ENCODE data around the gene MTHFD2.

MTHFD2 gene

DNA sequence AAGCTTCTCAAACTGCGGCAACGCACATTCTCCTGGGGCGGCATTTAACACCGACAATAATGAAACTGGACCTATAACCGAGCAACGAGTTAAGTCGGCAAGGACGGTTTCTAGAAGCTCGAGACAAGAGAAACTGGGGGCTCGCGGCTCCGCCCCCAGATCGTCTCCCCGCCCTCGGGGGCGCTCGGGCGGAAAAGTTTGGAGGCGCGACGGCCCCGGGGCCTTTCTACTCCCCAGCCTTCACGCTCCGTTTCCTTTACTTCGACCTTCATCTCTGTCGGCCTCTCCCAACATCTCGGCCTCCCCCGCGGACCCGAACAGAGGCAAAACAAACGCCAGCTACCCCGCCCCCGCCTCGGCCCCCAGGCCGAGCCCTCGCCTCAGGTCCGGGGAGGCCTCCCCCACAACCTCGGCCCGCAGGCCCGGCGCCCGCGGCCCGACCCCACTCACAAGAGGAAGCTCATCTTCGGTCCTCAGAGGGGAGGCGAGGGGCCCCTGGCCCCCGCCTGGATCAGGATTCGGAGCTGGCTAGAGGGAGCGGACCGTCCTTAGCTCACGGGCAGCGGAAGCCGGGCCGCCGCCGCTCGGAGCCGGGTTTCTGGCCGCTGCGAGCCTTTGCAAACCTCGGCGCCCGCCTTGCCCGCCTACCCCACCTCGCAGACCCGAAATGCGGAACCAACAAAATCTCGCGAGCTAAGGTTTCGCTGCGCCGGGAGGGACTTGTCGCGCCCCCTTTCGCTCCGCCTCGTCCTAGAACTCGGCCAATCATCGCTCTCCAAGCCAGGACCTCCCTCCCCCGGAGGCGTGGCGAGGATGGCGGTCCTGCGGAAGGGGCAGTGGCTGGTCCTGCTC, 20.0 kb upstream of the MTHFD2 start, which contains the start of gene MOB1A:
MOB1A (minus strand) TSS at position 669 of the 852 bp plus-strand sequence; CDS start at position 464, 205 bp downstream.
- Histone ChIP-seq H3K27ac (ENCODE audit: extremely low read depth, low read depth, low read length) (peak within 1 kb of the TSS; percentile 88), H3K36me3 (ENCODE audit: control insufficient read depth in 2 of 2, insufficient read depth in 1 of 2, low read length in 2 of 2) (peaks cover 4 to 13% of the 10 kb centered on the region in 2 experiments; a peak in 2 of 3 replicates), H3K4me1 (ENCODE audit: control insufficient read depth, insufficient read depth, low read length) (no peaks in the 10 kb centered on the region), H3K4me3 (ENCODE audit: low read depth, low read length) (peak within 1 kb of the TSS; percentile 86), H3K9me3 (ENCODE audit: control insufficient read depth, insufficient read depth, low read depth, low read length) (no peaks in the 10 kb centered on the region)
- POLR2A ChIA-PET: interaction anchor here (0.5 to 2.6 kb wide), 23 partner anchors 9 to 476 kb away, joined by 3 to 52 read pairs (median 5); partner anchors contain the start of genes MTHFD2, RTKN, SEMA4F and STAMBP
- CTCF ChIA-PET: interaction anchor here (0.7 to 2.2 kb wide), 6 partner anchors 12 to 354 kb away, joined by 3 to 9 read pairs (median 4); partner anchors contain the start of gene MTHFD2
- TF ChIP-seq KLF8 (tag by site-specific recombination; IDR thresholded peaks at IDR 0.05): no peak; the same call in 1 of the 2 replicates
- TF ChIP-seq ZEB2 (tag by site-specific recombination; IDR thresholded peaks at IDR 0.05): no peak
- no peak for TF ChIP-seq ZNF169 (tag by site-specific recombination; IDR thresholded peaks at IDR 0.05)
- TF ChIP-seq ZNF416 (tag by site-specific recombination; IDR thresholded peaks at IDR 0.05): no peak
- TF ChIP-seq ZNF48 (tag by site-specific recombination; IDR thresholded peaks at IDR 0.05): no peak
- TF ChIP-seq ZNF404 (tag by site-specific recombination; IDR thresholded peaks at IDR 0.05): no peak
- no peak for TF ChIP-seq ZNF266 (tag by site-specific recombination; IDR thresholded peaks at IDR 0.05; ENCODE audit: low read depth)
- no peak for TF ChIP-seq GLI4 (tag by site-specific recombination; IDR thresholded peaks at IDR 0.05)
- no peak for TF ChIP-seq ZNF112 (tag by site-specific recombination; IDR thresholded peaks at IDR 0.05)
- TF ChIP-seq ZNF776 (tag by site-specific recombination; IDR thresholded peaks at IDR 0.05; ENCODE audit: borderline replicate concordance): no peak
- no peak for TF ChIP-seq MEIS1 (CRISPR knock-in tag; IDR thresholded peaks at IDR 0.05; ENCODE audit: borderline replicate concordance)
- TF ChIP-seq FEZF1 (tag by site-specific recombination; IDR thresholded peaks at IDR 0.05): no peak
- no peak for TF ChIP-seq ZNF629 (tag by site-specific recombination; IDR thresholded peaks at IDR 0.05)
- no peak for TF ChIP-seq ZNF223 (tag by site-specific recombination; IDR thresholded peaks at IDR 0.05)
- no peak; the same call in 1 of the 2 replicates for TF ChIP-seq ZNF610 (tag by site-specific recombination; IDR thresholded peaks at IDR 0.05; ENCODE audit: borderline replicate concordance)
- no peak for TF ChIP-seq ZNF571 (tag by site-specific recombination; IDR thresholded peaks at IDR 0.05)
- TF ChIP-seq GLIS1 (tag by site-specific recombination; IDR thresholded peaks at IDR 0.05): peak; percentile 74
- TF ChIP-seq, protein P1, sequence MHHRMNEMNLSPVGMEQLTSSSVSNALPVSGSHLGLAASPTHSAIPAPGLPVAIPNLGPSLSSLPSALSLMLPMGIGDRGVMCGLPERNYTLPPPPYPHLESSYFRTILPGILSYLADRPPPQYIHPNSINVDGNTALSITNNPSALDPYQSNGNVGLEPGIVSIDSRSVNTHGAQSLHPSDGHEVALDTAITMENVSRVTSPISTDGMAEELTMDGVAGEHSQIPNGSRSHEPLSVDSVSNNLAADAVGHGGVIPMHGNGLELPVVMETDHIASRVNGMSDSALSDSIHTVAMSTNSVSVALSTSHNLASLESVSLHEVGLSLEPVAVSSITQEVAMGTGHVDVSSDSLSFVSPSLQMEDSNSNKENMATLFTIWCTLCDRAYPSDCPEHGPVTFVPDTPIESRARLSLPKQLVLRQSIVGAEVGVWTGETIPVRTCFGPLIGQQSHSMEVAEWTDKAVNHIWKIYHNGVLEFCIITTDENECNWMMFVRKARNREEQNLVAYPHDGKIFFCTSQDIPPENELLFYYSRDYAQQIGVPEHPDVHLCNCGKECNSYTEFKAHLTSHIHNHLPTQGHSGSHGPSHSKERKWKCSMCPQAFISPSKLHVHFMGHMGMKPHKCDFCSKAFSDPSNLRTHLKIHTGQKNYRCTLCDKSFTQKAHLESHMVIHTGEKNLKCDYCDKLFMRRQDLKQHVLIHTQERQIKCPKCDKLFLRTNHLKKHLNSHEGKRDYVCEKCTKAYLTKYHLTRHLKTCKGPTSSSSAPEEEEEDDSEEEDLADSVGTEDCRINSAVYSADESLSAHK (tag by site-specific recombination; IDR thresholded peaks at IDR 0.05): peak; percentile 96
- no peak for TF ChIP-seq ZNF777 (tag by site-specific recombination; IDR thresholded peaks at IDR 0.05; ENCODE audit: borderline replicate concordance)
- TF ChIP-seq, protein P2, sequence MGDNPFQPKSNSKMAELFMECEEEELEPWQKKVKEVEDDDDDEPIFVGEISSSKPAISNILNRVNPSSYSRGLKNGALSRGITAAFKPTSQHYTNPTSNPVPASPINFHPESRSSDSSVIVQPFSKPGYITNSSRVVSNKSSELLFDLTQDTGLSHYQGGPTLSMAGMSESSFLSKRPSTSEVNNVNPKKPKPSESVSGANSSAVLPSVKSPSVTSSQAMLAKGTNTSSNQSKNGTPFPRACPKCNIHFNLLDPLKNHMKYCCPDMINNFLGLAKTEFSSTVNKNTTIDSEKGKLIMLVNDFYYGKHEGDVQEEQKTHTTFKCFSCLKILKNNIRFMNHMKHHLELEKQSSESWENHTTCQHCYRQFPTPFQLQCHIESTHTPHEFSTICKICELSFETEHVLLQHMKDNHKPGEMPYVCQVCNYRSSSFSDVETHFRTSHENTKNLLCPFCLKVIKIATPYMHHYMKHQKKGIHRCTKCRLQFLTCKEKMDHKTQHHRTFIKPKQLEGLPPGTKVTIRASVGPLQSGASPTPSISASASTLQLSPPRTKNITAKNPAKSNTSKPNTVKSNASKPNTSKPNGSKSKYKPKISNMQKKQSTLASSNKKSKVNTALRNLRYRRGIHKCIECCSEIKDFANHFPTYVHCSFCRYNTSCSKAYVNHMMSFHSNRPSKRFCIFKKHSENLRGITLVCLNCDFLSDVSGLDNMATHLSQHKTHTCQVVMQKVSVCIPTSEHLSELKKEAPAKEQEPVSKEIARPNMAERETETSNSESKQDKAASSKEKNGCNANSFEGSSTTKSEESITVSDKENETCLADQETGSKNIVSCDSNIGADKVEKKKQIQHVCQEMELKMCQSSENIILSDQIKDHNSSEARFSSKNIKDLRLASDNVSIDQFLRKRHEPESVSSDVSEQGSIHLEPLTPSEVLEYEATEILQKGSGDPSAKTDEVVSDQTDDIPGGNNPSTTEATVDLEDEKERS (tag by site-specific recombination; IDR thresholded peaks at IDR 0.05): no peak
- TF ChIP-seq YY1 (tag by site-specific recombination; IDR thresholded peaks at IDR 0.05): no peak
- TF ChIP-seq, protein P3, sequence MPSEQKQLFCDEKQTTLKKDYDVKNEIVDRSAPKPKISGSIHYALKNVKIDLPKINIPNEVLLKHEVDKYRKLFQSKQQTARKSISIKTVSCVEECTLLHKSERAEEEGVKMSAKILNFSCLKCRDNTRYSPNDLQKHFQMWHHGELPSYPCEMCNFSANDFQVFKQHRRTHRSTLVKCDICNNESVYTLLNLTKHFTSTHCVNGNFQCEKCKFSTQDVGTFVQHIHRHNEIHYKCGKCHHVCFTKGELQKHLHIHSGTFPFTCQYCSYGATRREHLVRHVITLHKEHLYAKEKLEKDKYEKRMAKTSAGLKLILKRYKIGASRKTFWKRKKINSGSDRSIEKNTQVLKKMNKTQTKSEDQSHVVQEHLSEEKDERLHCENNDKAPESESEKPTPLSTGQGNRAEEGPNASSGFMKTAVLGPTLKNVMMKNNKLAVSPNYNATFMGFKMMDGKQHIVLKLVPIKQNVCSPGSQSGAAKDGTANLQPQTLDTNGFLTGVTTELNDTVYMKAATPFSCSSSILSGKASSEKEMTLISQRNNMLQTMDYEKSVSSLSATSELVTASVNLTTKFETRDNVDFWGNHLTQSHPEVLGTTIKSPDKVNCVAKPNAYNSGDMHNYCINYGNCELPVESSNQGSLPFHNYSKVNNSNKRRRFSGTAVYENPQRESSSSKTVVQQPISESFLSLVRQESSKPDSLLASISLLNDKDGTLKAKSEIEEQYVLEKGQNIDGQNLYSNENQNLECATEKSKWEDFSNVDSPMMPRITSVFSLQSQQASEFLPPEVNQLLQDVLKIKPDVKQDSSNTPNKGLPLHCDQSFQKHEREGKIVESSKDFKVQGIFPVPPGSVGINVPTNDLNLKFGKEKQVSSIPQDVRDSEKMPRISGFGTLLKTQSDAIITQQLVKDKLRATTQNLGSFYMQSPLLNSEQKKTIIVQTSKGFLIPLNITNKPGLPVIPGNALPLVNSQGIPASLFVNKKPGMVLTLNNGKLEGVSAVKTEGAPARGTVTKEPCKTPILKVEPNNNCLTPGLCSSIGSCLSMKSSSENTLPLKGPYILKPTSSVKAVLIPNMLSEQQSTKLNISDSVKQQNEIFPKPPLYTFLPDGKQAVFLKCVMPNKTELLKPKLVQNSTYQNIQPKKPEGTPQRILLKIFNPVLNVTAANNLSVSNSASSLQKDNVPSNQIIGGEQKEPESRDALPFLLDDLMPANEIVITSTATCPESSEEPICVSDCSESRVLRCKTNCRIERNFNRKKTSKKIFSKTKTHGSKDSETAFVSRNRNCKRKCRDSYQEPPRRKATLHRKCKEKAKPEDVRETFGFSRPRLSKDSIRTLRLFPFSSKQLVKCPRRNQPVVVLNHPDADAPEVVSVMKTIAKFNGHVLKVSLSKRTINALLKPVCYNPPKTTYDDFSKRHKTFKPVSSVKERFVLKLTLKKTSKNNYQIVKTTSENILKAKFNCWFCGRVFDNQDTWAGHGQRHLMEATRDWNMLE (tag by site-specific recombination; conservative IDR thresholded peaks at IDR 0.05; ENCODE audit: low read depth): no peak
- no peak for TF ChIP-seq ZSCAN16 (tag by site-specific recombination; IDR thresholded peaks at IDR 0.05)
- TF ChIP-seq, protein P4, sequence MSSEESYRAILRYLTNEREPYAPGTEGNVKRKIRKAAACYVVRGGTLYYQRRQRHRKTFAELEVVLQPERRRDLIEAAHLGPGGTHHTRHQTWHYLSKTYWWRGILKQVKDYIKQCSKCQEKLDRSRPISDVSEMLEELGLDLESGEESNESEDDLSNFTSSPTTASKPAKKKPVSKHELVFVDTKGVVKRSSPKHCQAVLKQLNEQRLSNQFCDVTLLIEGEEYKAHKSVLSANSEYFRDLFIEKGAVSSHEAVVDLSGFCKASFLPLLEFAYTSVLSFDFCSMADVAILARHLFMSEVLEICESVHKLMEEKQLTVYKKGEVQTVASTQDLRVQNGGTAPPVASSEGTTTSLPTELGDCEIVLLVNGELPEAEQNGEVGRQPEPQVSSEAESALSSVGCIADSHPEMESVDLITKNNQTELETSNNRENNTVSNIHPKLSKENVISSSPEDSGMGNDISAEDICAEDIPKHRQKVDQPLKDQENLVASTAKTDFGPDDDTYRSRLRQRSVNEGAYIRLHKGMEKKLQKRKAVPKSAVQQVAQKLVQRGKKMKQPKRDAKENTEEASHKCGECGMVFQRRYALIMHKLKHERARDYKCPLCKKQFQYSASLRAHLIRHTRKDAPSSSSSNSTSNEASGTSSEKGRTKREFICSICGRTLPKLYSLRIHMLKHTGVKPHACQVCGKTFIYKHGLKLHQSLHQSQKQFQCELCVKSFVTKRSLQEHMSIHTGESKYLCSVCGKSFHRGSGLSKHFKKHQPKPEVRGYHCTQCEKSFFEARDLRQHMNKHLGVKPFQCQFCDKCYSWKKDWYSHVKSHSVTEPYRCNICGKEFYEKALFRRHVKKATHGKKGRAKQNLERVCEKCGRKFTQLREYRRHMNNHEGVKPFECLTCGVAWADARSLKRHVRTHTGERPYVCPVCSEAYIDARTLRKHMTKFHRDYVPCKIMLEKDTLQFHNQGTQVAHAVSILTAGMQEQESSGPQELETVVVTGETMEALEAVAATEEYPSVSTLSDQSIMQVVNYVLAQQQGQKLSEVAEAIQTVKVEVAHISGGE (tag by site-specific recombination; conservative IDR thresholded peaks at IDR 0.05; ENCODE audit: low read depth): no peak

Measured in HEK293 (cell line).